Measurements from ENCODE around the gene RETREG3.
"Not testable (repeated sequence)": the region's sequence is repeated elsewhere in the genome, so short reads cannot be mapped to it uniquely, and the experiment has no call there.

The RETREG3 gene

GRCh38 chr17:42609182-42609813, at the start of gene RETREG3, which contains the start of gene TUBG1:
Gene RETREG3, minus strand, starts transcription at chr17:42609374. Its CDS starts 50 bp downstream, at chr17:42609324.
Gene TUBG1, plus strand, starts transcription at chr17:42609683. Its CDS starts 55 bp downstream, at chr17:42609738.
- peak; percentile 96 to 99 for DNase-seq (ENCODE audit: low read depth in 2 of 2, low spot score in 1 of 2)

- no peak for DNase-seq (ENCODE audit: low read depth in 2 of 2, low spot score in 1 of 2)
Measured at GRCh38 chr17:42657824-42658588, 48.8 kb upstream of the RETREG3 start.

DNA sequence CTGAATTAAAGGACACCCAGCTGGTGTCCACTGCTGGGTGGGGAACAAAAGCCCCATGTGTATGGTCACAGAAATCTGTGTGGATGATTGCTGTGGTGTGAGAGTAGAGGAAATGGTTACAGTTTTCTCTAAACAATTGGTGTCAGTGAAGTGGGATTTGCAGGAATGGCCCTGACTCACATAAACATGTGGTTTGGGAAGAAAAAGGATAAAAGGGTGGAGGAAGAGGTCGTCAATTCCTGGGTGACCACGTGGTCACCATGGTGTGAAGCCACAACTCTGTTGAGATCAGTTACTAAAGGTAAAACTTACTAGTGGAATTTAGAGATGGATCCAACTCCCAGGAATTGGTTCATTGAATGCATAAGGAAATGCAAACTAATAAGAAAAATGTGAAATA, 46.4 kb upstream of the RETREG3 start:
- DNase-seq (ENCODE audit: low read depth in 2 of 2, low spot score in 1 of 2): no peak

DNA sequence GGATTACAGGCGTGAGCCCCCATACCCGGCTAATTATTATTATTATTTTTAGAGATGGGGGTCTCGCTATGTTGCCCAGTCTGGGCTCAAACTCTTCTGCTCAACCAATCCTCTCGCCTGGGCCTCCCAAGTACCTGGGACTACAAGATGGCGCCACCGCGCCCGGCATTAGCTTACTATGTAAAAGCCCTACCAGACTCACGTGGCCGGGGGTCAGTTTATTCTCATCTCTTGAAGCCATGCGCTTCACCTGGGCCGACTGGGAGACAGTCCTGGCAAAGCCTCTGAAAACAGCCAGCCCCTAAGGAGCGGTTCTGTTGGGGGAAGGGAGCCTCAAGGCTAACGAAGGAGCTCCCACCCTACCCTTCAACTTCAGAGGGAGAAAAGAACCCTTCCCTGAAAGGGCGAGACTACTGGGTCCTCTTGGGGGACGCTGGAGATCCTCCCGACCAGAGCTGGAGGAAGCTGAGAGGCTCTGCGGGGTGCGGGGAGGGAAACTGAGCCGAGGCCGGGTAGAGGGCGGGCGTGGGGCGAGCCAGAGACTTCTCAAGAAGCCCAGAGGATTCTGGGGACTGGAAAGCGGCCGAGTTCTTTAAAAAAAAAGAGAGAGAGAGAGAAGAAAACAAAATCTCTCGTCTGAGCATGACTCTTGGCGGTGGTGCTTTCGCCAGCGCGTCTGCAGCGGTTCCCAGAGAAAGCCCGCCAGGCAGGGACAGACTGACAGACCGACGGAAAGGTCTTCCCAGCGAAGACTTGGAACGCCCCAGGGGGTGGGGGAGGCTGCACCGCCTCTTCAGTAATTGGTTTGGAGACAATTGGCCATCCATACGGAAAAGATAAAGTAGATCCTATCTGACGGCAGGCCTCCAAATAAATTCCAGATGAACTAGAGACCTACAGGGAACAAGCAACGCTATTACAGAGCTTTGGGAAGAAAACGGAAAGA, 44.3 kb upstream of the RETREG3 start:
- DNase-seq (ENCODE audit: low read depth in 2 of 2, low spot score in 1 of 2): no peak

- no peak for DNase-seq (ENCODE audit: low read depth in 2 of 2, low spot score in 1 of 2)
Measured at GRCh38 chr17:42651392-42651791, 42.2 kb upstream of the RETREG3 start.

DNA sequence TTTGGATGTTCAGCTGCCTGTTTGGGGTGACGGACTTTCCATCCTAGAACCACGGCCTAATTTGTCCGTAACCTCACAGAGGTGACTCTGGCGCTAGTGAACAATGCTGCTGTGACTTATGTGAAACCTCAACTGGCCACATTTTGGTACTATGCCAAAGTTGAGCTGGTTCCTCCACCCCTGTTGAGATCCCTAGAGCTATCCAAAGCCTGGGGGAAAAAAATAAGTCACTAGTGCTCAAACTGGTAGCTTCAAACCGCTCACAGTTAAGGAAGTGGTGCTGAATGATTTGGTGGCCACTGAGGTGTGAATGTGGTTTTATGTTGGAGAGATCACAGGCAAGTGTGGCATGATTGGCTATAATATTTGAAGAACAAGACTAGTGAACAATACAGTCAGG, 38.6 kb upstream of the RETREG3 start:
- DNase-seq (ENCODE audit: low read depth in 2 of 2, low spot score in 1 of 2): no peak

DNA sequence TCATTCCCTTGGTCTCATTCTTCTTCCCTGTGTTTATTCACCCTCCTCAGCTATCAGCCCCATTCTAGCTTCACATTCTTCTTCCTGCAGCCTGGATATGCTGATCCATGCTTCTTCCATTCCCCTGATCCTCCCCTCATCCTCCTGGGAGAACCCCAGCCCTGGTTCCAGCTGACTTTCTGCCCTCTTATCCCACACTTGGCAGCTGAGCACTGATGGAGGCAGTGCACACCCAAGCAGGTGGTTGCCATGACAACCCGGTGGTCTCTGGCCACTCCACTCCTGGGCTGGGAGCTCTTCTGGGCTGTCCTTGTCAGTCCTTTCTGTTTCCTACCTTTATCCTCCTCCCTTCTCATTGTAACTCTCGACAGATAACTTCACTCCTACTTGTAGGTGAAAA, 33.2 kb upstream of the RETREG3 start:
- DNase-seq (ENCODE audit: low read depth in 2 of 2, low spot score in 1 of 2): no peak

GRCh38 chr17:42640121-42640520, 30.9 kb upstream of the RETREG3 start:
- no peak for DNase-seq (ENCODE audit: low read depth in 2 of 2, low spot score in 1 of 2)

GRCh38 chr17:42639525-42640113, 30.4 kb upstream of the RETREG3 start:
- no peak for DNase-seq (ENCODE audit: low read depth in 2 of 2, low spot score in 1 of 2)

GRCh38 chr17:42632949-42633444, 23.8 kb upstream of the RETREG3 start:
- no peak for DNase-seq (ENCODE audit: low read depth in 2 of 2, low spot score in 1 of 2)

GRCh38 chr17:42629411-42630009, 20.3 kb upstream of the RETREG3 start:
- no peak for DNase-seq (ENCODE audit: low read depth in 2 of 2, low spot score in 1 of 2)

DNA sequence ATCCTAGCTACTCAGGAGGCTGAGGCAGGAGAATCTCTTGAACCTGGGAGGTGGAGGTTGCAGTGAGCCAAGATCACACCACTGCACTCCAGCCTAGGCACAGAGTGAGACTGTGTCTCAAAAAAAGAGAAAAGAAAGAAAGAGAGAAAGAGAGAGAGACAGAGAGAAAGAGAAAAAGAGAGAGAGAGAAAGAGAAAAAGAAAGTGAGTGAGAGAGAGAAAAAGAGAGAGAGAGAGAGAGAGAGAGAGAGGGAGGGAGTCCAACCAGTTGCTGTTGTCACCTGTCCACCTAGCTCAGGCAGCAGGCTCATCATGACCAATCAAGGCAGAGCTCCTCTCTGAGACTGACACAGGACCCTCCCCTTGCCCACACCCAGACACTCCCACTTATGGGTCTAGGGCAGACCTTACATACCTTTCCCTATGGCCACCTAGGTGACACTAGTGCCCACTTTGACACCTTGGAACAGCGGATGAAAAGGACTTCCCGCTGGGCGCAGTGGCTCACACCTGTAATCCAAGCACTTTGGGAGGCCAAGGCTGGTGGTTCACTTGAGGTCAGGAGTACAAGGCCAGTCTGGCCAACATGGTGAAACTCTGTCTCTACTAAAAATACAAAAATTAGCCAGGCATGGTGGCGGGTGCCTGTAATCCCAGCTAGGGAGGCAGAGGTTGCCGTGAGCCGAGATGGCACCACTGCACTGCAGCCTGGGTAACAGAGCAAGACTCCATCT, 18.0 kb upstream of the RETREG3 start:
- not testable (repeated sequence) for DNase-seq (ENCODE audit: low read depth in 2 of 2, low spot score in 1 of 2)

DNA sequence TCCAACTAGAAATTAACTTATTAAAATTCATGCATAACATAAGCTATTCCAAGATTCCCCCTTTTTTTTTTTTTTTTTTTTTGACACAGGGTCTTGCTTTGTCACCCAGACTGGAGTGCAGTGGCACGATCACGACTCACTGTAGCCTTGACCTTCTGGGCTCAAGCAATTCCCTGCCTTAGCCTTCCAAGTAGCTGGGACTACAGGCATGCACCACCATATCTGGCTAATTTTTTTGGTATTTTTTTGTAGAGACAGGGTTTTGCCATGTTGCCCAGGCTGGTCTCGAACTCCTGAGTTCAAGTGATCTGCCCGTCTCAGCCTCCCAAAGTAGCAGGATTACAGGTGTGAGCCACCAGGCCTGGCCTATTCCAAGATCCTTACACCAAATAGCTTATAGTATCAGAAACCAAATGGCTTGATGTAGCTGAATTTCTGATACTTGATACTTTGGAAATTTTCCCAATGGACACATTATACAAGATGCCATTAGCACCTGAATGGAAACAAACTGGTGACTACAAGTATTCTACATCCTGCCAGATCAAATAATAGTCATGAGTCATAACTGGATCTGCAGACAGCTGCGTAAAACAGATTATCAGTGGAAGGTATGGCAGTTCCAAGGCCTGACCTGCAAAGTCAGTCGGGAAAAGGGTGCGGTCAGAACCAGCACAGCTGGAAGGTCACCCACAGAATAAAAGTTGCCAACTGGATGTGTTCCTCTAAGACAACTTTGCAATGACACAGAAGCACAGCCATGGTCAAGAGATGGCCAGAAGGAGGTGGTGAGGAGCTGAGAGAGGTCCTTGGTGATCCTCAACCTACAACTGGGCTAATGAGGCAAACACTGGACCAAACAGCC, 14.8 kb upstream of the RETREG3 start:
- no peak for DNase-seq (ENCODE audit: low read depth in 2 of 2, low spot score in 1 of 2)

- no peak for DNase-seq (ENCODE audit: low read depth in 2 of 2, low spot score in 1 of 2)
Measured at GRCh38 chr17:42623271-42623670, 14.1 kb upstream of the RETREG3 start.

- not testable (repeated sequence) for DNase-seq (ENCODE audit: low read depth in 2 of 2, low spot score in 1 of 2)
Measured at GRCh38 chr17:42621987-42622386, 12.8 kb upstream of the RETREG3 start.

DNA sequence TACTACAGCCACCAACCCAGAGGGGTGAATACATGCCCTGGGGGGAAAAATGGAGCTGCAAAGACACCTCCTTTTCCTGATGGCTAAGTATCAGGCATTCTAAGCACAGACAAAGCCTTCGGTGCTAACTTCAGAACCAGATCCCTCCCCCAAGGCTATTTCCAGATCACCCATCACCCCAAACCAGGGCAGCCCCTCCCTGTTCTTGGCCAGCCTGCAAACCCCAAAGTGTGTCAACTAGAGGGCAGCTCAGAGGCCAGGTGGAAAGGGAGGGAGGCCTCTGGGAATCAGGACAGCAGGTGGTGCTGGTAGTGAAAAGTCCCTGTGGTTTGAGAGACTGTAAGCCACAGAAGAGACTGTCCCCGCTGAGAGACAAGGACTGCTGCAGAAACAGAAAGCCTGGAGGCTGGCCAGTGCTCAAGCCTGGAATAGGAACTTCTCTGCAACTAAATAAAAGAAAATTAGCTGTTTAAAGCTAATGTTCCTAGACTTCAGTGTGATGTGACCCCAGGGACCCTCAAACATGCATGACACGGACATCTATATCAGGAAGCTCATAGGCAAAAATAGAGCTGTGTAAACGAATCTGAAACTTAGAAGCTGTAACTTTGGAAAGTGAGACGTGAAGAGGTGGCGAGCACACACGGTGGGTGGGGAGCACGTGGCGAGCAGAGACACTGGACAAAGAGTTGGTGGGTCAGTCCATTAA, 9.4 kb upstream of the RETREG3 start:
- DNase-seq (ENCODE audit: low read depth in 2 of 2, low spot score in 1 of 2): no peak

DNA sequence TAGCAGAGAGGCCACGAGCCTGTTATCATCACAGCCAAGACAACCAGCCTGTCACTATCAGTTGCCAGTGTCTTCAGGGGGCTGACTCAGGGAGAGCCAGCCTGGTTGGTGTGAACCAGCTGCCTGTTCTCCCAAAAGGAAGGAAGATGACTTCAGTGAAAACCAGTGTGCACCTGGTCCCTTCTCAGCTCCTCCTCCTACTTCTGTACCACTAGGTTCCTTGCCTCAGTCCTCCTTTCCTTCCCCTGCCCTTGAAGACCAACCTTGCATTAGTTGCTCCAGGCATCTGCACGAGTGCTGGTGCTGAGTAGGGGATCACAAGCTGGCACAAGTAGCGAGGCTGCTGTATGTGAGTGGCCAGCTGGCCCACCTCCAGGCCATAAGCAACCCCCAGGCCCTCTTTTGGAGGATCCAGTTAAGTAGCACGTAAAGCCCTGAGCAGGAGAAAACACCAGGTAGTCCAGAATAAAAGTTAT, 8.8 kb upstream of the RETREG3 start:
- no peak for DNase-seq (ENCODE audit: low read depth in 2 of 2, low spot score in 1 of 2)

DNA sequence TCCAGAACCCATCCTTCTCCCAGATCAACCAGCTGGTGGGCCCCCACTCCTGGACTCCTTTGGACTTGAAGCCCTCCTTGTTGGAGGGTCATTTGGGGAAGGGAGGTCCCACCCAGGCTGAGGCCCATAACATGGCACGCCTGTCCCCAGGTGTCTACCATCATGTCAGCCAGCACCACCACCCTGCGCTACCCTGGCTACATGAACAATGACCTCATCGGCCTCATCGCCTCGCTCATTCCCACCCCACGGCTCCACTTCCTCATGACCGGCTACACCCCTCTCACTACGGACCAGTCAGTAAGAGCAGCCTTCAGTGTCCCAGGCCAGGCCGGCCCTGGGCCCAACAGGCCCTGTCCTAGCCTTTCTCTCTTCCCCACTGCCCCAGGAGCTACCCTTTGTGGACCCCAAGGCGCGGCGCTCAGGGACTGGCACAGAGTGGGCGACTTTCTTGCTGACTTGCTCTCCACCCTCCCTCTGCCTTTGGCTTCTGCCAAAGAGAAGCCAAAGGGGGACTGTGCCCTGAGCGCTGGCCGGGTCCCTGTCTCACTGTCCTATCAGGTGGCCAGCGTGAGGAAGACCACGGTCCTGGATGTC, 4.6 kb upstream of the RETREG3 start:
- DNase-seq (ENCODE audit: low read depth in 2 of 2, low spot score in 1 of 2): no peak
